Body of pancreas (tissue), 4 donors: ENCODE measurements around the gene ZNF574. TPM values are rescaled to one million over a fixed set of nuclear protein-coding genes. Genes with fewer than 3 reads are reported as not detected.

Experiments
- ATAC-seq: fragments of 150-250 bp; one replicate; pipeline ENCODE4 v1.9.1; 2016
- DNase-seq, 4 donors: peaks; one replicate each; pipeline ENCODE4 v3.0.0-alpha.2; 2019
- H3K27ac ChIP-seq, 4 donors: fragments of 200-600 bp; sonication (generic); 1 replicate in 3 of 4; 2 replicates in 1 of 4; pipeline versions ENCODE4 v1.5.1 to v1.6.1; 2016 to 2019; ENCODE audit warnings: mild to moderate bottlenecking in 1 of 4, mixed read lengths in 1 of 4, moderate library complexity in 1 of 4
- H3K27me3 ChIP-seq, 2 donors: fragments of 200-600 bp; sonication (generic); one replicate each; pipeline ENCODE4 v1.6.0; 2016; ENCODE audit warnings: mild to moderate bottlenecking in 1 of 2
- H3K36me3 ChIP-seq, 2 donors: fragments of 200-600 bp; sonication (generic); replicated peaks in 1 of 2; 2 replicates each; pipeline ENCODE4 v1.5.1; 2016; ENCODE audit warnings: low read depth in 2 of 2; ENCODE audit not compliant: insufficient read depth in 1 of 2
- H3K4me1 ChIP-seq: fragments of 200-600 bp; sonication (generic); one replicate; pipeline ENCODE4 v1.6.0; 2016
- H3K4me3 ChIP-seq, 2 donors: fragments of 200-600 bp; sonication (generic); 1 replicate in 1 of 2; 2 replicates in 1 of 2; pipeline ENCODE4 v1.5.1; 2016 to 2019
- H3K9me3 ChIP-seq, 3 donors: fragments of 200-600 bp; sonication (generic); 1 replicate in 2 of 3; 2 replicates in 1 of 3; pipeline ENCODE4 v1.5.1; 2016
- CTCF ChIP-seq, 7 experiments: fragments of 450-650 bp in 4 of 7; fragments of 200-600 bp in 3 of 7; sonication (generic) in 3 of 7; IDR thresholded peaks; one replicate each; pipeline ENCODE4 v1.5.1; 2016 to 2019; ENCODE audit warnings: antibody characterized with exemption in 7 of 7
- POLR2A ChIP-seq, 3 donors: fragments of 450-650 bp; IDR thresholded peaks; one replicate each; pipeline ENCODE4 v1.6.1; 2016; ENCODE audit warnings: antibody characterized with exemption in 3 of 3, mild to moderate bottlenecking in 2 of 3
- WGBS, 2 donors: methylation state at CpG; one replicate each; pipeline ENCODE4 v1.1.5; 2017; 5-methylcytosine and 5-hydroxymethylcytosine counted together
- intact Hi-C: fragments of 100-400 bp; cut with DNase I; formaldehyde crosslinking; loops from one replicate; pipeline ENCODE4 v1.15.1; 2023
- total RNA-seq, 2 donors: library from RNA; depleted of rRNA; stranded (reverse); fragments of >200 nt; gene quantifications; one replicate each; pipeline ENCODE4 v1.1.0, GENCODE V29; 2016

Gene ZNF574
- total RNA-seq, 2 donors from 2014 or later = 8.6 to 14.2 TPM

GRCh38 chr19:42111384-42111783 lies 35.4 kb downstream of the ZNF574 start:
- no peaks in the 10 kb centered on the region for H3K27me3 ChIP-seq
- DNase-seq (no peak), ATAC-seq (no peak)
- H3K4me1 ChIP-seq = peaks cover 35% of the 10 kb centered on the region
- no peaks in the 10 kb centered on the region for H3K36me3 ChIP-seq
- TF ChIP-seq CTCF (IDR thresholded peaks at IDR 0.05) (no peak), POLR2A (IDR thresholded peaks at IDR 0.05) (no peak)
- no peak overlapping the region for H3K27ac ChIP-seq
- H3K4me3 ChIP-seq = no peak overlapping the region
- intact Hi-C loops = no loop called here
- WGBS, 2 donors = 50 to 93% methylated on average over 1 of the region's 1 CpG
- H3K9me3 ChIP-seq = no peaks in the 10 kb centered on the region

- DNase-seq = no peak
- H3K27ac ChIP-seq = no peak overlapping the region
- intact Hi-C loops = no loop called here
- TF ChIP-seq CTCF (IDR thresholded peaks at IDR 0.05) = no peak
- TF ChIP-seq POLR2A (IDR thresholded peaks at IDR 0.05) = no peak
- H3K27me3 ChIP-seq = no peaks in the 10 kb centered on the region
- 74 to 82% methylated on average over 2 to 3 of the region's 3 CpGs for WGBS, 2 donors
- no peaks in the 10 kb centered on the region for H3K9me3 ChIP-seq
- H3K36me3 ChIP-seq = no peaks in the 10 kb centered on the region
- H3K4me3 ChIP-seq = no peak overlapping the region
- ATAC-seq = no peak
- peaks cover 39% of the 10 kb centered on the region for H3K4me1 ChIP-seq
Measured at GRCh38 chr19:42111811-42112210, 35.8 kb downstream of the ZNF574 start.

- Histone ChIP-seq H3K4me3 (no peak overlapping the region), H3K27ac (peak overlapping the region; percentile 49 to 89 (median 85)), H3K36me3 (no peaks in the 10 kb centered on the region), H3K4me1 (peaks cover 36% of the 10 kb centered on the region), H3K27me3 (no peaks in the 10 kb centered on the region), H3K9me3 (no peaks in the 10 kb centered on the region)
- ATAC-seq (peak; percentile 17), DNase-seq (peak in 1 of 4 donors; percentile 19)
- intact Hi-C loops = no loop called here
- WGBS, 2 donors = 56 to 58% methylated on average over 10 of the region's 10 CpGs
- TF ChIP-seq POLR2A (IDR thresholded peaks at IDR 0.05) = no peak
- TF ChIP-seq CTCF (IDR thresholded peaks at IDR 0.05) = peak in 1 of 7 experiments; percentile 12
Measured at GRCh38 chr19:42113641-42114348, 37.8 kb downstream of the ZNF574 start.

- no peaks in the 10 kb centered on the region for H3K27me3 ChIP-seq
Measured at GRCh38 chr19:42114412-42114811, 38.4 kb downstream of the ZNF574 start.

More at GRCh38 chr19:42114412-42114811, 38.4 kb downstream of the ZNF574 start:
- peaks cover 35% of the 10 kb centered on the region for H3K4me1 ChIP-seq
- peak; percentile 55 for ATAC-seq
- no peak overlapping the region for H3K4me3 ChIP-seq
- DNase-seq = peak; percentile 61 to 80 (median 74)
- intact Hi-C loops = no loop called here
- no peaks in the 10 kb centered on the region for H3K36me3 ChIP-seq
- no peak for TF ChIP-seq CTCF (IDR thresholded peaks at IDR 0.05)
- TF ChIP-seq POLR2A (IDR thresholded peaks at IDR 0.05) = no peak
- 24 to 31% methylated on average over 7 of the region's 7 CpGs for WGBS, 2 donors
- H3K27ac ChIP-seq = peak overlapping the region; percentile 49 to 89 (median 85)
- no peaks in the 10 kb centered on the region for H3K9me3 ChIP-seq
